ENCODE measurements around the gene PEMT.
"Not testable (repeated sequence)": the region's sequence is repeated elsewhere in the genome, so short reads cannot be mapped to it uniquely, and the experiment has no call there.

Gene PEMT

GRCh38 chr17:17591355-17592298 lies at the start of gene PEMT:
PEMT (minus strand) TSS chr17:17591708; CDS start chr17:17591626, 82 bp downstream.
- peak; percentile 95 for DNase-seq

GRCh38 chr17:17639661-17640270 lies 48.3 kb upstream of the PEMT start:
- DNase-seq = not testable (repeated sequence)

GRCh38 chr17:17638467-17638866 lies 47.0 kb upstream of the PEMT start:
- DNase-seq = no peak

GRCh38 chr17:17636272-17636885 lies 44.9 kb upstream of the PEMT start:
- DNase-seq = no peak

GRCh38 chr17:17635537-17636271 lies 44.2 kb upstream of the PEMT start:
- not testable (repeated sequence) for DNase-seq

GRCh38 chr17:17635126-17635525 lies 43.6 kb upstream of the PEMT start:
- no peak for DNase-seq

GRCh38 chr17:17633310-17633709 lies 41.8 kb upstream of the PEMT start:
- DNase-seq = no peak

GRCh38 chr17:17632690-17633089 lies 41.2 kb upstream of the PEMT start:
- not testable (repeated sequence) for DNase-seq

GRCh38 chr17:17628388-17629008 lies 37.0 kb upstream of the PEMT start:
- no peak for DNase-seq

- no peak for DNase-seq
Measured at GRCh38 chr17:17626840-17627239, 35.3 kb upstream of the PEMT start.

- DNase-seq = no peak
Measured at GRCh38 chr17:17626151-17626805, 34.8 kb upstream of the PEMT start.

GRCh38 chr17:17624741-17625140 lies 33.2 kb upstream of the PEMT start:
- DNase-seq = no peak

GRCh38 chr17:17623904-17624303 lies 32.4 kb upstream of the PEMT start:
- no peak for DNase-seq

GRCh38 chr17:17621254-17621653 lies 29.7 kb upstream of the PEMT start:
- DNase-seq = no peak

GRCh38 chr17:17613708-17614114 lies 22.2 kb upstream of the PEMT start:
- DNase-seq = peak; percentile 38

- DNase-seq = no peak
Measured at GRCh38 chr17:17612085-17613022, 20.8 kb upstream of the PEMT start.

- no peak for DNase-seq
Measured at GRCh38 chr17:17609121-17609520, 17.6 kb upstream of the PEMT start.

- DNase-seq = no peak
Measured at GRCh38 chr17:17606416-17607000, 15.0 kb upstream of the PEMT start.

- DNase-seq = no peak
Measured at GRCh38 chr17:17605729-17606088, 14.2 kb upstream of the PEMT start.

- no peak for DNase-seq
Measured at GRCh38 chr17:17605083-17605728, 13.7 kb upstream of the PEMT start.
